Panc1 (cell line): ENCODE data around the gene MRPS27. TPM values are rescaled to one million over a fixed set of nuclear protein-coding genes. Genes with fewer than 3 reads are reported as not detected.

Experiments used
- ATAC-seq: fragments of 200-7000 bp; cut with Tn5 transposase; 2 replicates; pipeline ENCODE4 v1.9.1; 2020; ENCODE audit warnings: mild to moderate bottlenecking, moderate library complexity
- BruUV-seq: library from RNA; stranded (reverse); fragments of 400-500 nt; replicated peaks from 2 replicates; lab custom pipeline; 2021; lab: Mats Ljungman, UMichigan
- CTCF ChIA-PET: fragments of 300-600 bp; sonication (Branson Sonifier 250); formaldehyde crosslinking; loops from one replicate; lab custom pipeline; 2022; ENCODE audit warnings: antibody characterized with exemption; lab: Charles Lee
- POLR2A ChIA-PET: fragments of 300-600 bp; sonication (Branson Sonifier 250); formaldehyde crosslinking; loops from one replicate; lab custom pipeline; 2022; ENCODE audit warnings: antibody characterized with exemption; lab: Charles Lee
- DNase-seq: peaks from one replicate; pipeline ENCODE4 v3.0.0-alpha.2; 2010; ENCODE audit warnings: low read depth, low spot score
- H3K27ac ChIP-seq: 2 replicates; pipeline ENCODE4 v1.5.1; 2011; ENCODE audit warnings: mild to moderate bottlenecking, low read length, inconsistent platforms
- H3K27me3 ChIP-seq: fragments of 200-500 bp; sonication (Bioruptor generic); 2 replicates; pipeline ENCODE4 v1.6.0; 2014; ENCODE audit warnings: low read length, inconsistent platforms; ENCODE audit not compliant: control insufficient read depth, insufficient read depth
- H3K36me3 ChIP-seq: fragments of 200-500 bp; sonication (Bioruptor generic); 2 replicates; pipeline ENCODE4 v1.5.1; 2014; ENCODE audit warnings: inconsistent platforms, mild to moderate bottlenecking, low read length, moderate library complexity; ENCODE audit not compliant: control insufficient read depth, insufficient read depth
- H3K4me1 ChIP-seq: 2 replicates; pipeline ENCODE4 v1.5.1; 2011; ENCODE audit warnings: inconsistent platforms, mild to moderate bottlenecking, low read length, moderate library complexity; ENCODE audit not compliant: control insufficient read depth, insufficient read depth
- H3K4me3 ChIP-seq, 2 experiments: 2 replicates each; pipeline ENCODE4 v1.5.1; 2011 to 2012; ENCODE audit warnings: low read depth in 2 of 2, low read length in 2 of 2, mild to moderate bottlenecking in 2 of 2, inconsistent platforms in 1 of 2, moderate library complexity in 1 of 2
- H3K9me3 ChIP-seq: fragments of 200-500 bp; sonication (Bioruptor generic); 2 replicates; pipeline ENCODE4 v1.5.1; 2014; ENCODE audit warnings: low read depth, mild to moderate bottlenecking, inconsistent platforms, low read length, moderate library complexity; ENCODE audit not compliant: control insufficient read depth, insufficient read depth
- POLR2AphosphoS5 ChIP-seq: IDR thresholded peaks from 2 replicates; pipeline ENCODE4 v1.6.1; 2012; ENCODE audit warnings: mild to moderate bottlenecking, low read depth, low read length, moderate library complexity
- SIN3A ChIP-seq: IDR thresholded peaks from 2 replicates; pipeline ENCODE4 v1.6.1; 2012; ENCODE audit warnings: low read depth, mild to moderate bottlenecking, low read length, moderate library complexity, borderline replicate concordance; ENCODE audit not compliant: insufficient read depth
- TCF7L2 ChIP-seq: IDR thresholded peaks from 2 replicates; pipeline ENCODE4 v1.6.1; 2011; ENCODE audit warnings: mild to moderate bottlenecking, low read depth, low read length, inconsistent platforms
- in situ Hi-C: cut with HindIII; loops from 2 replicates; pipeline ENCODE4 v1.10.0; 2016; ENCODE audit warnings: low sequenced_read_pairs, low pct_unique_long_range_greater_than_20kb
- intact Hi-C: fragments of 100-400 bp; cut with micrococcal nuclease; formaldehyde crosslinking; loops from one replicate; pipeline ENCODE4 v1.10.0; 2022; ENCODE audit not compliant: unreplicated experiment
- total RNA-seq: library from RNA; stranded (reverse); gene quantifications from one replicate; pipeline ENCODE4 v1.2.1, GENCODE V29; 2021; ENCODE audit not compliant: unreplicated experiment
- TF ChIP-seq, protein P1 (sequence below): fragments of 450-650 bp; IDR thresholded peaks from 2 replicates; pipeline ENCODE4 v1.5.1; 2017; ENCODE audit warnings: mild to moderate bottlenecking
- TF ChIP-seq, protein P2 (sequence below), 2 experiments: IDR thresholded peaks; 2 replicates each; pipeline ENCODE4 v1.6.1; 2011 to 2012; ENCODE audit warnings: low read depth in 2 of 2, control low read depth in 1 of 2, low read length in 1 of 2, mild to moderate bottlenecking in 1 of 2, moderate library complexity in 1 of 2; ENCODE audit not compliant: insufficient read depth in 1 of 2

The MRPS27 gene
- total RNA-seq, 1 experiment from 2014 or later = 67.2 TPM

DNA sequence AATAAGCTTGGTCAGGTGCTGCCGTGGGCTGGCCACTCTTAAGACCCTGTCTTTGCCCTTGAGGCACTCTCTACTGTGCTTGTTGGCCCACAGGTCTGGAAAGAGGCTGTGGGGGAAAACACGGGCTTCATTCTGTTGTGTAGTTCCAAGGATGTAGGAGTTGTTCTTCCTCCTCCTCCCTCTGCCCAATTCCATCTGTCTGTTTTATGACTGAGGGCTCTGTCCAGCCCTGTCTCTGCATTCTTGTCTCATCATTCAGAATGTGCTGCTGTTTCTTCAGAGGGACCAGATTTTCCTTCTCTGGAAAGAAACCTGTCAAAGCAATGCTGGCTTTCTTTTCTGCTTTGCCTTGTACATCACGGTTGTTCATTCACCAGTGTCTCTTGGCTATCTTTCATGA lies 128.6 kb downstream of the MRPS27 start:
- Histone ChIP-seq H3K36me3 (no peaks in the 10 kb centered on the region), H3K4me3 (no peak overlapping the region), H3K27me3 (no peaks in the 10 kb centered on the region), H3K27ac (no peak overlapping the region), H3K4me1 (no peaks in the 10 kb centered on the region), H3K9me3 (no peaks in the 10 kb centered on the region)
- ATAC-seq (no peak), DNase-seq (no peak)
- POLR2A ChIA-PET = no interaction called here
- CTCF ChIA-PET = no interaction called here
- TF ChIP-seq POLR2AphosphoS5 = no peak
- no peak for TF ChIP-seq TCF7L2
- no peak for TF ChIP-seq SIN3A
- TF ChIP-seq, protein P1, sequence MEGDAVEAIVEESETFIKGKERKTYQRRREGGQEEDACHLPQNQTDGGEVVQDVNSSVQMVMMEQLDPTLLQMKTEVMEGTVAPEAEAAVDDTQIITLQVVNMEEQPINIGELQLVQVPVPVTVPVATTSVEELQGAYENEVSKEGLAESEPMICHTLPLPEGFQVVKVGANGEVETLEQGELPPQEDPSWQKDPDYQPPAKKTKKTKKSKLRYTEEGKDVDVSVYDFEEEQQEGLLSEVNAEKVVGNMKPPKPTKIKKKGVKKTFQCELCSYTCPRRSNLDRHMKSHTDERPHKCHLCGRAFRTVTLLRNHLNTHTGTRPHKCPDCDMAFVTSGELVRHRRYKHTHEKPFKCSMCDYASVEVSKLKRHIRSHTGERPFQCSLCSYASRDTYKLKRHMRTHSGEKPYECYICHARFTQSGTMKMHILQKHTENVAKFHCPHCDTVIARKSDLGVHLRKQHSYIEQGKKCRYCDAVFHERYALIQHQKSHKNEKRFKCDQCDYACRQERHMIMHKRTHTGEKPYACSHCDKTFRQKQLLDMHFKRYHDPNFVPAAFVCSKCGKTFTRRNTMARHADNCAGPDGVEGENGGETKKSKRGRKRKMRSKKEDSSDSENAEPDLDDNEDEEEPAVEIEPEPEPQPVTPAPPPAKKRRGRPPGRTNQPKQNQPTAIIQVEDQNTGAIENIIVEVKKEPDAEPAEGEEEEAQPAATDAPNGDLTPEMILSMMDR = no peak
- TF ChIP-seq, protein P2, sequence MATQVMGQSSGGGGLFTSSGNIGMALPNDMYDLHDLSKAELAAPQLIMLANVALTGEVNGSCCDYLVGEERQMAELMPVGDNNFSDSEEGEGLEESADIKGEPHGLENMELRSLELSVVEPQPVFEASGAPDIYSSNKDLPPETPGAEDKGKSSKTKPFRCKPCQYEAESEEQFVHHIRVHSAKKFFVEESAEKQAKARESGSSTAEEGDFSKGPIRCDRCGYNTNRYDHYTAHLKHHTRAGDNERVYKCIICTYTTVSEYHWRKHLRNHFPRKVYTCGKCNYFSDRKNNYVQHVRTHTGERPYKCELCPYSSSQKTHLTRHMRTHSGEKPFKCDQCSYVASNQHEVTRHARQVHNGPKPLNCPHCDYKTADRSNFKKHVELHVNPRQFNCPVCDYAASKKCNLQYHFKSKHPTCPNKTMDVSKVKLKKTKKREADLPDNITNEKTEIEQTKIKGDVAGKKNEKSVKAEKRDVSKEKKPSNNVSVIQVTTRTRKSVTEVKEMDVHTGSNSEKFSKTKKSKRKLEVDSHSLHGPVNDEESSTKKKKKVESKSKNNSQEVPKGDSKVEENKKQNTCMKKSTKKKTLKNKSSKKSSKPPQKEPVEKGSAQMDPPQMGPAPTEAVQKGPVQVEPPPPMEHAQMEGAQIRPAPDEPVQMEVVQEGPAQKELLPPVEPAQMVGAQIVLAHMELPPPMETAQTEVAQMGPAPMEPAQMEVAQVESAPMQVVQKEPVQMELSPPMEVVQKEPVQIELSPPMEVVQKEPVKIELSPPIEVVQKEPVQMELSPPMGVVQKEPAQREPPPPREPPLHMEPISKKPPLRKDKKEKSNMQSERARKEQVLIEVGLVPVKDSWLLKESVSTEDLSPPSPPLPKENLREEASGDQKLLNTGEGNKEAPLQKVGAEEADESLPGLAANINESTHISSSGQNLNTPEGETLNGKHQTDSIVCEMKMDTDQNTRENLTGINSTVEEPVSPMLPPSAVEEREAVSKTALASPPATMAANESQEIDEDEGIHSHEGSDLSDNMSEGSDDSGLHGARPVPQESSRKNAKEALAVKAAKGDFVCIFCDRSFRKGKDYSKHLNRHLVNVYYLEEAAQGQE (IDR thresholded peaks at IDR 0.05; ENCODE audit: insufficient read depth in 1 of 2, low read depth in 2 of 2, low read length in 1 of 2) = no peak
- intact Hi-C loops (no loop called here), in situ Hi-C loops (no loop called here)
- BruUV-seq = no TSS peak

DNA sequence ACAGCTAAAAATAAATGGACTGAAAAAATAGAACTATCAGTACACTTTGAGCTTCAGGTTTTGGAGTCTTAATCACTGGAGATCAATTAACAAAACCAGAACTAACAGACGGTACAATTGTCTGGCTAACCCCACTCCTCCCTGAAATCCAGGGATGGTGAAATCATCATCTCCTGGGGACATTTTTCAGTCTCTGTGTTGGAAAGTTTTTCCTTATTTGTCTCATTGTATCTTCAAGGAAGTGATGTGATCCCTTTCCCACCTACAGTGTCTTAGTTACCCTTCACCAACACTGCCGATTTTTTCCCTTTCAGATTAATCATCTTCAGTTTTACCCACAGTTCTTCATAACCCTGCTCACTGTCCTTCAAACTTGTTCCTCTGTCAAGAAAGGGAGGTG lies 130.9 kb downstream of the MRPS27 start:
- ATAC-seq = no peak
- POLR2A ChIA-PET = no interaction called here
- no TSS peak for BruUV-seq

More for the DNA sequence above, 130.9 kb downstream of the MRPS27 start:
- H3K9me3 ChIP-seq = no peaks in the 10 kb centered on the region
- intact Hi-C loops = no loop called here
- TF ChIP-seq, protein P2 (IDR thresholded peaks at IDR 0.05; ENCODE audit: insufficient read depth in 1 of 2, low read depth in 2 of 2, low read length in 1 of 2) = no peak
- TF ChIP-seq SIN3A = no peak
- no peak for TF ChIP-seq TCF7L2
- no peak for TF ChIP-seq POLR2AphosphoS5
- TF ChIP-seq, protein P1 = no peak
- no peak for DNase-seq
- no peak overlapping the region for H3K4me3 ChIP-seq
- CTCF ChIA-PET = no interaction called here
- no peaks in the 10 kb centered on the region for H3K36me3 ChIP-seq
- in situ Hi-C loops = no loop called here
- H3K27me3 ChIP-seq = no peaks in the 10 kb centered on the region
- H3K4me1 ChIP-seq = no peaks in the 10 kb centered on the region
- H3K27ac ChIP-seq = no peak overlapping the region
